GM21619 (cell line): ENCODE data around the gene TMEM114.

Experiments used
- ATAC-seq: cut with Tn5 transposase; IDR thresholded peaks from one replicate; pipeline ENCODE4 v1.9.1; 2021; ENCODE audit not compliant: unreplicated experiment

TMEM114 gene

GRCh38 chr16:8611886-8612600 is 21.7 kb upstream of the TMEM114 start:
- ATAC-seq = no peak

GRCh38 chr16:8611122-8611521 is 20.8 kb upstream of the TMEM114 start:
- no peak for ATAC-seq

- ATAC-seq = no peak
Observed at GRCh38 chr16:8607214-8607613, 16.9 kb upstream of the TMEM114 start.

- ATAC-seq = no peak
Observed at GRCh38 chr16:8605554-8605953, 15.2 kb upstream of the TMEM114 start.

- ATAC-seq = no peak
Observed at GRCh38 chr16:8600144-8600775, 9.9 kb upstream of the TMEM114 start.

GRCh38 chr16:8596581-8596980 is 6.3 kb upstream of the TMEM114 start:
- no peak for ATAC-seq

GRCh38 chr16:8595783-8596182 is 5.5 kb upstream of the TMEM114 start:
- ATAC-seq = no peak

GRCh38 chr16:8594149-8594666 is 3.9 kb upstream of the TMEM114 start:
- ATAC-seq = peak; percentile 60

- ATAC-seq = no peak
Observed at GRCh38 chr16:8591451-8591850, 1.1 kb upstream of the TMEM114 start.

- ATAC-seq = no peak
Observed at GRCh38 chr16:8590811-8591210, 500 bp upstream of the TMEM114 start.

GRCh38 chr16:8589057-8589899 is 1.0 kb downstream of the TMEM114 start:
- ATAC-seq = no peak

- no peak for ATAC-seq
Observed at GRCh38 chr16:8588682-8589056, 1.6 kb downstream of the TMEM114 start.

GRCh38 chr16:8587065-8587464 is 3.2 kb downstream of the TMEM114 start:
- no peak for ATAC-seq

GRCh38 chr16:8585857-8586256 is 4.5 kb downstream of the TMEM114 start:
- ATAC-seq = no peak

GRCh38 chr16:8585041-8585440 is 5.3 kb downstream of the TMEM114 start:
- no peak for ATAC-seq

- ATAC-seq = no peak
Observed at GRCh38 chr16:8583732-8584131, 6.6 kb downstream of the TMEM114 start.

- no peak for ATAC-seq
Observed at GRCh38 chr16:8583199-8583598, 7.1 kb downstream of the TMEM114 start.

- ATAC-seq = peak; percentile 53
Observed at GRCh38 chr16:8581831-8582580, 8.3 kb downstream of the TMEM114 start.

GRCh38 chr16:8579559-8579958 is 10.8 kb downstream of the TMEM114 start:
- no peak for ATAC-seq

- no peak for ATAC-seq
Observed at GRCh38 chr16:8577678-8578304, 12.5 kb downstream of the TMEM114 start.
